HG02798 (cell line): Measurements from ENCODE around the gene LEPROT.

Source experiments
- ATAC-seq: cut with Tn5 transposase; IDR thresholded peaks from one replicate; pipeline ENCODE4 v1.9.1; 2021; ENCODE audit warnings: mild to moderate bottlenecking; ENCODE audit not compliant: unreplicated experiment, poor library complexity

LEPROT gene

GRCh38 chr1:65409816-65410326 is 10.6 kb upstream of the LEPROT start:
- no peak for ATAC-seq

GRCh38 chr1:65412256-65412983 is 8.0 kb upstream of the LEPROT start:
- ATAC-seq, result no peak

- no peak for ATAC-seq
These were observed 7.5 kb upstream of the LEPROT start for GRCh38 chr1:65412984-65413375.

GRCh38 chr1:65414538-65414937 is 5.9 kb upstream of the LEPROT start:
- ATAC-seq, result no peak

- no peak for ATAC-seq
These were observed 3.7 kb upstream of the LEPROT start for GRCh38 chr1:65416767-65417166.

- no peak for ATAC-seq
These were observed 2.7 kb upstream of the LEPROT start for GRCh38 chr1:65417729-65418128.

- ATAC-seq, result no peak
These were observed 1.8 kb upstream of the LEPROT start for GRCh38 chr1:65418522-65419185.

GRCh38 chr1:65419681-65420589 is 533 bp upstream of the LEPROT start:
- peak; percentile 92 for ATAC-seq

- no peak for ATAC-seq
These were observed 1.0 kb downstream of the LEPROT start for GRCh38 chr1:65421351-65422025.

- ATAC-seq, result no peak
These were observed 2.1 kb downstream of the LEPROT start for GRCh38 chr1:65422241-65423203.

- ATAC-seq, result no peak
These were observed 3.6 kb downstream of the LEPROT start for GRCh38 chr1:65423884-65424572.

- ATAC-seq, result no peak
These were observed 4.1 kb downstream of the LEPROT start for GRCh38 chr1:65424573-65424889.

GRCh38 chr1:65425006-65425405 is 4.5 kb downstream of the LEPROT start:
- no peak for ATAC-seq

- no peak for ATAC-seq
These were observed 5.2 kb downstream of the LEPROT start for GRCh38 chr1:65425697-65426096.

- no peak for ATAC-seq
These were observed 8.6 kb downstream of the LEPROT start for GRCh38 chr1:65429078-65429477.

GRCh38 chr1:65429806-65430205 is 9.3 kb downstream of the LEPROT start:
- no peak for ATAC-seq

GRCh38 chr1:65431111-65431705 is 10.7 kb downstream of the LEPROT start:
- peak; percentile 69 for ATAC-seq

- ATAC-seq, result no peak
These were observed 12.4 kb downstream of the LEPROT start for GRCh38 chr1:65432918-65433317.
